Kidney epithelial cell (primary cell): ENCODE results near the gene RNPEPL1. TPM values are rescaled to one million over a fixed set of nuclear protein-coding genes. Genes with fewer than 3 reads are reported as not detected.

ENCODE experiments used
- DNase-seq: peaks from one replicate; pipeline ENCODE4 v3.0.0-alpha.2; 2010; ENCODE audit warnings: low read depth
- H3K27me3 ChIP-seq: 2 replicates; pipeline ENCODE4 v1.6.0; 2011; ENCODE audit warnings: low read length; ENCODE audit not compliant: control insufficient read depth, insufficient read depth
- H3K36me3 ChIP-seq: 2 replicates; pipeline ENCODE4 v1.5.1; 2011; ENCODE audit warnings: low read length; ENCODE audit not compliant: control insufficient read depth, insufficient read depth
- H3K4me3 ChIP-seq: 2 replicates; pipeline ENCODE4 v1.5.1; 2011; ENCODE audit warnings: low read depth, mild to moderate bottlenecking, control low read depth, low read length
- total RNA-seq: library from RNA; depleted of rRNA; stranded (reverse); fragments of >200 nt; gene quantifications from 2 replicates; pipeline ENCODE4 v1.2.3, GENCODE V29; 2015
- TF ChIP-seq, protein P1 (sequence below): IDR thresholded peaks from 2 replicates; pipeline ENCODE4 v1.5.1; 2011; ENCODE audit warnings: mild to moderate bottlenecking, moderate library complexity, low read length, control low read depth, inconsistent platforms; ENCODE audit not compliant: insufficient read depth, poor library complexity, severe bottlenecking

The RNPEPL1 gene
- total RNA-seq, 1 donor from 2014 or later, result 91.3 TPM

DNA sequence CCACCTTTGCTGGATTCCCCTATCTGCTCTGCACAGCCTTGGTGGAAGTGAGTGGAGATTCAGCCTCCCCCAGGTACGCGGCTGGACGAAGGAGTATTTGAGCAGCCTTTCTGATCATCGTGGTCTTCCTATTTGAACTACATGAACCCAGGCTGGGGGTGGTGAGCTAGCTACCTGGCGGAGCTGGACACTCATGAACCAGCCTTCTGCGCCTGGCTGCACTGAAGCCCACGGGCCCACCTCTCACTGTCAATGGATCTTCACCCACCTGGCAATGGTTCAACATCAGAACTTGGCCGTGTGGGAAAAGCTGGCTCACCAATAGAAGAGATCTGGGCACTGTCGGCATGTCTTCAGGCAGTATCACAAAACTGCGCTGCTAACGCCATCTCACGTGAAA lies 45.9 kb upstream of the RNPEPL1 start:
- TF ChIP-seq, protein P1, sequence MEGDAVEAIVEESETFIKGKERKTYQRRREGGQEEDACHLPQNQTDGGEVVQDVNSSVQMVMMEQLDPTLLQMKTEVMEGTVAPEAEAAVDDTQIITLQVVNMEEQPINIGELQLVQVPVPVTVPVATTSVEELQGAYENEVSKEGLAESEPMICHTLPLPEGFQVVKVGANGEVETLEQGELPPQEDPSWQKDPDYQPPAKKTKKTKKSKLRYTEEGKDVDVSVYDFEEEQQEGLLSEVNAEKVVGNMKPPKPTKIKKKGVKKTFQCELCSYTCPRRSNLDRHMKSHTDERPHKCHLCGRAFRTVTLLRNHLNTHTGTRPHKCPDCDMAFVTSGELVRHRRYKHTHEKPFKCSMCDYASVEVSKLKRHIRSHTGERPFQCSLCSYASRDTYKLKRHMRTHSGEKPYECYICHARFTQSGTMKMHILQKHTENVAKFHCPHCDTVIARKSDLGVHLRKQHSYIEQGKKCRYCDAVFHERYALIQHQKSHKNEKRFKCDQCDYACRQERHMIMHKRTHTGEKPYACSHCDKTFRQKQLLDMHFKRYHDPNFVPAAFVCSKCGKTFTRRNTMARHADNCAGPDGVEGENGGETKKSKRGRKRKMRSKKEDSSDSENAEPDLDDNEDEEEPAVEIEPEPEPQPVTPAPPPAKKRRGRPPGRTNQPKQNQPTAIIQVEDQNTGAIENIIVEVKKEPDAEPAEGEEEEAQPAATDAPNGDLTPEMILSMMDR, result no peak
- H3K36me3 ChIP-seq, result peaks cover 2% of the 10 kb centered on the region
- no peak for DNase-seq

DNA sequence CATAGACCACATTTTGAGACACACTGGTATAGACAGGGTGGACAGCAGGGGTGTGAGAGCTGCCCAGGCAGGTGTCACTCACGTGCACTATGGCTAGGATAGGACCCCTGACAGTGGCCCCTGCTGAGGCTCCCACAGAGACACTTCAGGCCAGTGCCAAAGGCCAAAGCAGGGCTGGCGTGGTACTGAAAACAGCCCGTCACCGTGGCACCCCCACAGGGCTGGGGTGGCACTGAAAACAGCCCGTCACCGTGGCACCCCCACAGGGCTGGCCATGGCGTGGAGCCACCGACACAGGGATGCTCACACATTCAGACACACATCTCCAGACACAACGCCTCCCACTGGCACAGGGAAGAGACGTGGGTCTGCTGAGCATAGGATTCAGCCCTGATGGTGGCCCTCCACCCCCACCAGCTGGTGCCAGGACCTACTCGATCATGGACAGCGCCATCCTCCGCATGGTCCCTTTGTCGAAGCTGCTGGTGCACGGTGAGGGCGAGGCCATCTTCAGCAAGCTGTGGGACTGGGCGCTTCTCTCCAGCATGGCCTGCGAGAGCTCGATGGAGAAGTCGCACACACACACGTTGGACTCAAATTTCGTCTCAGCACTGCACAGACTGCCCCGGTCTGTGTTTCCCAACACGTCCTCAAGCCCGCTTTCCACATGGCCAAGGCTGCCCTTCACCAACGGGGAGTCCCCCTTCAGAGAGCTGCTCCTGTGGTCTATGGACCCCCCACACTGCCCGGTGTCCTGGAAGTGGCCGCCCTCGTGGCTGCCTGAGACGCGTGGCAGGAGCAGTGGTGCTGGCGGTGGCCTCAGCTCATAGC lies 44.6 kb upstream of the RNPEPL1 start:
- Histone ChIP-seq H3K27me3 (peaks cover 20% of the 10 kb centered on the region), H3K4me3 (no peak overlapping the region), H3K36me3 (peaks cover 2% of the 10 kb centered on the region)
- TF ChIP-seq, protein P1, result no peak
- DNase-seq, result no peak

More for the DNA sequence above, 45.9 kb upstream of the RNPEPL1 start:
- H3K27me3 ChIP-seq, result peaks cover 20% of the 10 kb centered on the region
- no peak overlapping the region for H3K4me3 ChIP-seq

DNA sequence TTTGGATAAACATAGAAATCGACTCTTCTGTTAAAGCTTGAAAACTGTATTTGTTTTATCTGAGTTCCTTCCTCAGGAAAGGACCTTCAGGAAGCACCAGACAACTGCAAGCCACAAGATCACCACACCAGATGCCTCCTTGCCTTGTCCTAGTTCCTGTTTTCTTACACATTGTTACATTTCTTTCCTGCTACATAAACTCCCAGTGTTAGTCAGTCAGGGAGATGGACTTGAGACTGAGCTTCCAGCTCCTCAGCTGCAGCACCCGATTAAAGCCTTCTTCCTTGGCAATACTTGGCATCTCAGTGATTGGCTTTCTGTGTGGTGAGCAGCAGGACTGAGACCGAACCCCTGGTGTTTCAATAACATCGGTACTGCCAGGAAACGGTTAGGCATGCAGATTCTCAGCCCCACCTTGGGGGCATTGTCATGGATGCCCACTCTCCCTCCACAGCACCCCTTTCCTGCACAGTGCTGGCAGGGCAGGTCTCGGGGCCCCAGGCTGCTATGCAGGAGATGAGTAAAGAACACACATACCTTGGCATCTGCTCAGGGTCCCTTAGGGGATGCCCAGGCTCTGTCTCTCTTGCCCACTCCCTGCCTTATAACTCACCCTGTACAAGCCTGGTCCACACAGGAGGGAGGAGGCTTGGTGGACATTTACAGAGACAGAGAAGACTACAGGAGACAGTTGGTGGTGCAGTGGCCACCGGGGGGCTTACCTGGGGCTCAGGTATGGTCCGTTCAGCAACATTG lies 43.1 kb upstream of the RNPEPL1 start:
- peaks cover 2% of the 10 kb centered on the region for H3K36me3 ChIP-seq
- no peak overlapping the region for H3K4me3 ChIP-seq
- DNase-seq, result no peak
- TF ChIP-seq, protein P1, result no peak
- H3K27me3 ChIP-seq, result peaks cover 10% of the 10 kb centered on the region

- Histone ChIP-seq H3K27me3 (peaks cover 3% of the 10 kb centered on the region), H3K4me3 (no peak overlapping the region), H3K36me3 (peaks cover 2% of the 10 kb centered on the region)
- TF ChIP-seq, protein P1, result no peak
- DNase-seq, result no peak
Observed at GRCh38 chr2:240525802-240526201, 42.5 kb upstream of the RNPEPL1 start.

GRCh38 chr2:240526521-240526920 lies 41.8 kb upstream of the RNPEPL1 start:
- Histone ChIP-seq H3K4me3 (no peak overlapping the region), H3K27me3 (no peaks in the 10 kb centered on the region), H3K36me3 (peaks cover 2% of the 10 kb centered on the region)
- DNase-seq, result no peak
- TF ChIP-seq, protein P1, result no peak
